Endothelial cell of umbilical vein (primary cell): ENCODE results near the gene R3HCC1L. TPM values are rescaled to one million over a fixed set of nuclear protein-coding genes. Genes with fewer than 3 reads are reported as not detected.

Experiments
- BruUV-seq: library from RNA; stranded (reverse); fragments of 400-500 nt; replicated peaks from 2 replicates; lab custom pipeline; 2021; lab: Mats Ljungman, UMichigan
- CTCF ChIA-PET: fragments of 300-600, 350-600 bp; sonication (Branson Sonifier 250); formaldehyde crosslinking; loops from one replicate; lab custom pipeline; 2021; ENCODE audit warnings: antibody characterized with exemption, inconsistent platforms; lab: Charles Lee
- POLR2A ChIA-PET: fragments of 300-600, 350-600 bp; sonication (Branson Sonifier 250); formaldehyde crosslinking; loops from one replicate; lab custom pipeline; 2021; ENCODE audit warnings: antibody characterized with exemption, inconsistent platforms; lab: Charles Lee
- DNase-seq: peaks from one replicate; pipeline ENCODE4 v3.0.0-alpha.2; 2011; ENCODE audit warnings: low read depth, low spot score
- FAIRE-seq: peaks from 2 replicates; lab custom pipeline; 2011; peaks lifted over from hg19 to GRCh38; lab: Jason Lieb, UNC
- H2AFZ ChIP-seq: 2 replicates; pipeline ENCODE4 v1.6.0; 2012; ENCODE audit warnings: low read depth, low read length, control low read depth, inconsistent platforms
- H3K27ac ChIP-seq: 2 replicates; pipeline ENCODE4 v1.5.1; 2011; ENCODE audit warnings: low read depth, mild to moderate bottlenecking, control low read depth, low read length, moderate library complexity; ENCODE audit not compliant: insufficient read depth
- H3K27me3 ChIP-seq, 2 experiments: 2 replicates each; pipeline versions ENCODE4 v1.6.0 to v1.6.1; 2011; ENCODE audit warnings: low read length in 2 of 2, mixed read lengths in 1 of 2; ENCODE audit not compliant: control insufficient read depth in 2 of 2, insufficient read depth in 2 of 2
- H3K36me3 ChIP-seq, 2 experiments: 2 replicates in 1 of 2; 3 replicates in 1 of 2; pipeline ENCODE4 v1.5.1; 2011; ENCODE audit warnings: low read length in 2 of 2, mild to moderate bottlenecking in 1 of 2, moderate library complexity in 1 of 2; ENCODE audit not compliant: control insufficient read depth in 2 of 2, insufficient read depth in 2 of 2; ENCODE audit errors: extremely low read depth in 1 of 2
- H3K4me1 ChIP-seq: 3 replicates; pipeline ENCODE4 v1.5.1; 2011; ENCODE audit warnings: mild to moderate bottlenecking, low read length; ENCODE audit not compliant: control insufficient read depth, insufficient read depth; ENCODE audit errors: extremely low read depth
- H3K4me2 ChIP-seq: 2 replicates; pipeline ENCODE4 v1.6.1; 2011; ENCODE audit warnings: low read length, control low read depth, mixed read lengths; ENCODE audit not compliant: insufficient read depth
- H3K4me3 ChIP-seq, 3 experiments: fragments of 200-600 bp in 1 of 3; sonication (generic), shearing (Covaris generic) in 1 of 3; replicated peaks in 1 of 3; 2 replicates each; pipeline ENCODE4 v1.5.1; 2011 to 2016; ENCODE audit warnings: control low read depth in 3 of 3, low read length in 3 of 3, mild to moderate bottlenecking in 2 of 3, inconsistent platforms in 1 of 3, low read depth in 1 of 3, moderate library complexity in 1 of 3; ENCODE audit not compliant: insufficient read depth in 1 of 3
- H3K79me2 ChIP-seq: 2 replicates; pipeline ENCODE4 v1.6.0; 2012; ENCODE audit warnings: low read length, inconsistent platforms; ENCODE audit not compliant: control insufficient read depth, insufficient read depth
- H3K9ac ChIP-seq: replicated peaks from 2 replicates; pipeline ENCODE3; 2011; ENCODE audit warnings: low read length, control low read depth; ENCODE audit not compliant: insufficient read depth; ENCODE audit errors: extremely low read depth
- H3K9me1 ChIP-seq: replicated peaks from 3 replicates; pipeline ENCODE4 v1.6.0; 2011; ENCODE audit warnings: mild to moderate bottlenecking, low read length; ENCODE audit not compliant: control insufficient read depth, insufficient read depth; ENCODE audit errors: extremely low read depth
- H3K9me3 ChIP-seq: replicated peaks from 2 replicates; pipeline ENCODE4 v1.5.1; 2012; ENCODE audit warnings: low read length, inconsistent platforms; ENCODE audit not compliant: control insufficient read depth, insufficient read depth
- H4K20me1 ChIP-seq: replicated peaks from 2 replicates; pipeline ENCODE3; 2011; ENCODE audit warnings: mild to moderate bottlenecking, low read length; ENCODE audit not compliant: control insufficient read depth, insufficient read depth; ENCODE audit errors: extremely low read depth
- CTCF ChIP-seq, 2 donors: IDR thresholded peaks; 1 replicate in 1 of 2; 2 replicates in 1 of 2; pipeline ENCODE4 v1.5.1; 2011; ENCODE audit warnings: low read length in 2 of 2, mild to moderate bottlenecking in 2 of 2, moderate library complexity in 2 of 2, control low read depth in 1 of 2, inconsistent platforms in 1 of 2, low read depth in 1 of 2; ENCODE audit not compliant: insufficient read depth in 1 of 2; ENCODE audit errors: extremely low read depth in 1 of 2
- GATA2 ChIP-seq: IDR thresholded peaks from 2 replicates; pipeline ENCODE4 v1.7.0; 2011; ENCODE audit warnings: low read depth, mild to moderate bottlenecking, moderate library complexity, mixed read lengths, low read length; ENCODE audit not compliant: insufficient read length, insufficient read depth
- JUN ChIP-seq: IDR thresholded peaks from 2 replicates; pipeline ENCODE4 v1.6.1; 2011; ENCODE audit warnings: borderline replicate concordance, low read depth; ENCODE audit not compliant: insufficient read length, insufficient read depth
- MYC ChIP-seq: IDR thresholded peaks from one replicate; pipeline ENCODE4 v1.6.1; 2011; ENCODE audit warnings: mild to moderate bottlenecking, low read depth, low read length
- POLR2A ChIP-seq: IDR thresholded peaks from 2 replicates; pipeline ENCODE4 v1.6.1; 2012; ENCODE audit warnings: low read depth, mild to moderate bottlenecking, control low read depth, low read length
- POLR2AphosphoS5 ChIP-seq: IDR thresholded peaks from 2 replicates; pipeline ENCODE4 v1.6.1; 2012; ENCODE audit warnings: low read depth, mild to moderate bottlenecking, control low read depth, low read length, moderate library complexity; ENCODE audit not compliant: insufficient read depth
- dilution Hi-C: fragments of 300-500 bp; cut with MboI; formaldehyde crosslinking; loops from one replicate; pipeline ENCODE4 v1.15.0; 2019; ENCODE audit warnings: low sequenced_read_pairs; ENCODE audit not compliant: extremely low pct_ligation_motif_present
- intact Hi-C: fragments of 100-400 bp; cut with micrococcal nuclease; formaldehyde crosslinking; loops from one replicate; pipeline ENCODE4 v1.10.0; 2022
- polyA plus RNA-seq, 4 experiments: library from polyadenylated mRNA; depleted of rRNA in 3 of 4; stranded (reverse) in 3 of 4; unstranded in 1 of 4; fragments of >200 nt; gene quantifications; 2 replicates each; pipeline versions ENCODE4 v1.2.1 to v1.2.3, GENCODE V29; 2011 to 2012; ENCODE audit warnings: missing spikeins in 1 of 4
- total RNA-seq: library from RNA; stranded (reverse); gene quantifications from 2 replicates; pipeline ENCODE4 v1.2.3, GENCODE V29; 2021

R3HCC1L gene
- total and polyA plus RNA-seq, 2 donors (not counting 3 experiments of a cell fraction or from before 2014, with no cell fraction given): 6.3 to 12.4 TPM

- H3K27me3 ChIP-seq: no peaks in the 10 kb centered on the region
- H3K9ac ChIP-seq: no peak overlapping the region
- intact Hi-C loops (no loop called here), dilution Hi-C loops (no loop called here)
- peak overlapping the region; percentile 48 for H3K4me2 ChIP-seq
- FAIRE-seq (no peak), DNase-seq (no peak)
- H3K9me1 ChIP-seq: no peaks in the 10 kb centered on the region
- peaks cover 6% of the 10 kb centered on the region for H3K79me2 ChIP-seq
- ChIA-PET CTCF (interaction anchor here (0.9 to 1.8 kb wide), 5 partner anchors 13 to 184 kb away, joined by 3 to 5 read pairs (median 4); no protein-coding TSS in a partner anchor), POLR2A (no interaction called here)
- no peak overlapping the region for H3K4me3 ChIP-seq
- no peaks in the 10 kb centered on the region for H3K36me3 ChIP-seq
- no peak overlapping the region for H3K27ac ChIP-seq
- BruUV-seq: no TSS peak
- no peak for TF ChIP-seq JUN
- no peak for TF ChIP-seq MYC
- no peak for TF ChIP-seq CTCF (IDR thresholded peaks at IDR 0.05; ENCODE audit: extremely low read depth in 1 of 2, insufficient read depth in 1 of 2, low read depth in 1 of 2, low read length in 2 of 2)
- no peak for TF ChIP-seq POLR2AphosphoS5
- no peak for TF ChIP-seq GATA2
- no peak for TF ChIP-seq POLR2A
- H2AFZ ChIP-seq: no peak overlapping the region
- peaks cover 14% of the 10 kb centered on the region for H3K4me1 ChIP-seq
- no peaks in the 10 kb centered on the region for H3K9me3 ChIP-seq
- no peaks in the 10 kb centered on the region for H4K20me1 ChIP-seq
Measured at GRCh38 chr10:98224996-98225395, 90.5 kb downstream of the R3HCC1L start.
